Measurements from ENCODE around the gene MCF2L.
"Not testable (repeated sequence)": the region's sequence is repeated elsewhere in the genome, so short reads cannot be mapped to it uniquely, and the experiment has no call there.

Gene MCF2L

DNA sequence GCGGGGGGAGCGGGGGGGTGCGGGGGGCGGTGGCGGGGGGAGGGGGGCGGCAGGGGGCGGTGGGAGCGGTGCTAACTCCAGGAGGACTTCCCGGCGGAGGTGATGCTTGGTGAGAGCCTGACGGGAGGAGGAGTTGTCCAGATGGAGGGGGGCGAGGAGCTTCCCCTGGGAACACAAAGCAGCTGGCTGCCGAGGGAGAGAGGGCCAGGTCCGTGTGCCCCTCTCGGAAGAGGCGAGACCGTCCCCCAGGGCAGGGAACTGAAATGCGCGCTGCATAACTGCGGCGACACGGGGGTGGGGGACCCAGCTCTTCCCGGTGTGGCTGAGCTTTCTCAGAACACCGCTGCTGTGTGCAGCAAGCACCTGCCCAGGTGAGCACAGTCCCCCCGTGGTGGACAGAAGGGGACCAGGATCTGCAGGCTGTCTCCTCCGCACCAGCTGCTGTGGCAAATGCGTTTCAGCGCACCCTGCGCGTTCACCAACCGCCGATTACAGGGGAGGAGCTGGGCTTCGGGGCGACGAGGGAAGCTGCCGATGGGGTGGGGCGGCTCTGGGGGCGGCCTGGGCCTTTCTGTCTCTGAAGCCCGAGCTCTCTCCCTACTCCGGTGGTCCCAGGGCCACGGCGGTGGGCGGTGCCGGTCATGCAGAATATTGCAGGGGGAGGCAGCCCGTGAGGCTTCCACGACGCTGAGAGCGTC, 81.9 kb downstream of the MCF2L start:
- no peak for DNase-seq

DNA sequence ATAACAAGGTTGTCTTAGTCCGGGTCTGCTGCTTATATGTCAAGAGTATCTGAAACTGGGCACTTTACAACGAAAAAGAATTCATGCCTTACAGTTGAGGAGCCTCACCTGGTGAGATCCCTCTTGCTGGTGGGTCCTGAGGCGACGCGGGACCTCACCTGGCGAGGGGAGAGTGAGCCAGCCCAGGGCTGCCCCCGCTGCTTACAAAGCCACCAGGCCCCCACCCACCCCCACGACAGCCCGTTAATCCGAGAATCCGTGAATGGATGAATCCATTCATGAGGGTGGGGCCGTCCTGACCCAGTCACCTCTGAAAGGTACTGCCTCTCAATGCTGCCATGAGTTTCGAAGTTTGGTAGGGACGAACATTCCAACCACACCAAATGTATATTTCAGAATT, 82.6 kb downstream of the MCF2L start:
- DNase-seq, result no peak

DNA sequence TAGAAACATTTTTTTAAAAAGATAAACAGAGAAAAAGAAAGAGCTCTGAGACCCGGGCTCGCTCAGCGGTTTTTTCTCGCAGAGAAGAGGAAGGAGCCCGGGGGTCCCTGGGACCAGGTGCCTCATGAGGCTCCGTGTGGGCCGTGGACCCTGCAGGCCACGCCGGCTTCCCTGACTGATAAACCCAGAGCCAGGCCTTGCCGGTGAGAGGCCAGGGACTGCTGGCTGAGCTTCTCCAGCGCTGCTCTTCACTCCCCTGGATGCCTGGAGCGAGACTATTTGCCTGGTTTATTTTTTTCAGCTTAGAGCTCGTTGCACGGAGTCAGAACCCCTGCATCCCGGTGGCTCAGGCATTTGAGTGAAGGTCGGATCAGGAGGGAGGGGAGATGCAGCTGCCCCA, 83.2 kb downstream of the MCF2L start:
- no peak for DNase-seq

DNA sequence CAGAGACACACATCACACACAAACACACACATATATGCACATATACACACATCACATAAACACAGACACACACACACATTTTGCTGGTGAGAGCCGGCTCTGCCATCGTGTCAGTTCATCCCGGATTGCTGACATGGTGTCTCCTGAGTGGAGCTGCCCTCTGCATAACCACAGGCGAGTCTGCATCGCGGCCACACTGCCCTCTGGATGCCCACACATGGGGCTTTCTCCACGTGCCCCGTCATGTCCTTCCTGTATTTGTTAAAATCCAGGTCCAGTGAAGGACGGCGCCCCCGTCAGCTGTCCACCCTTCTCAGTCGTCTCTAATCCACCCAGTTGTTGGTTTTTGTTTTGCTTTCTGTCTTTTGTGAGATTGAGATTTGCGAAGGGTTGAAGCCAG, 84.0 kb downstream of the MCF2L start:
- DNase-seq, result no peak

DNA sequence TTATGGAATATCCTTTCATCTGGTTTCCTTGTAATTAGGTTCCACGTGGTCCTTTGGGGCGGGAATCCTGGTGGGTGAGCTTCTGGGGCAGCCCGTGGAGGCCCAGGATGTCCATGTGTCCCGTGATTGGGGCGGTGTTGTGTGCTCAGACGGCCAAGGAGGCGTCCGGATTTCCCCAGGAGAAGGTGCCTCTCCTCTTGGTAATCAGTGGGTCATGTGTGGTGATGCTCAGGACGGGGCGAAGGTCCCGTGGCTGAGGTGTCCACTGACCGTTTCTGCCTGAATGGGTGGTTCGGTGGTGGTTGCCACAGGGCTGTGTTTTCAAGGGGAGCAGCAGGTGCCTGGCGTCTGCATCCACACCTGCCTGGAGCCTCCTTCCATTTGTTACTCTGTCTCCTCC, 84.4 kb downstream of the MCF2L start:
- no peak for DNase-seq

- DNase-seq, result no peak
These were observed 85.0 kb downstream of the MCF2L start for GRCh38 chr13:113053801-113054604.

- no peak for DNase-seq
These were observed 88.1 kb downstream of the MCF2L start for GRCh38 chr13:113057084-113057483.

DNA sequence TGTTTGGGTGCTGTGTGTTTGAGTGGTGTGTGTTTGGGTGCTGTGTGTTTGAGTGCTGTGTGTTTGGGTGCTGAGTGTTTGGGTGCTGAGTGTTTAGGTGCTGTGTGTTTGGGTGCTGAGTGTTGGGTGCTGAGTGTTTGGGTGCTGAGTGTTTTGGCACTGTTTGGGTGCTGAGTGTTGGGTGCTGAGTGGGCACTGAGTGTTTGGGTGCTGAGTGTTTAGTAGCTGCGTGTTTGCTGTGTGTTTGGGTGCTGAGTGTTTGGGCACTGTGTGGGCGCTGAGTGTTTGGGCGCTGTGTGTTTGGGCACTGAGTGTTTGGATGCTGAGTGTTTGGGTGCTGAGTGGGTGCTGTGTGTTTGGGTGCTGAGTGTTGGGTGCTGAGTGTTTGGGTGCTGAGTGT, 88.5 kb downstream of the MCF2L start:
- DNase-seq, result not testable (repeated sequence)

- no peak for DNase-seq
These were observed 89.3 kb downstream of the MCF2L start for GRCh38 chr13:113058129-113058987.

DNA sequence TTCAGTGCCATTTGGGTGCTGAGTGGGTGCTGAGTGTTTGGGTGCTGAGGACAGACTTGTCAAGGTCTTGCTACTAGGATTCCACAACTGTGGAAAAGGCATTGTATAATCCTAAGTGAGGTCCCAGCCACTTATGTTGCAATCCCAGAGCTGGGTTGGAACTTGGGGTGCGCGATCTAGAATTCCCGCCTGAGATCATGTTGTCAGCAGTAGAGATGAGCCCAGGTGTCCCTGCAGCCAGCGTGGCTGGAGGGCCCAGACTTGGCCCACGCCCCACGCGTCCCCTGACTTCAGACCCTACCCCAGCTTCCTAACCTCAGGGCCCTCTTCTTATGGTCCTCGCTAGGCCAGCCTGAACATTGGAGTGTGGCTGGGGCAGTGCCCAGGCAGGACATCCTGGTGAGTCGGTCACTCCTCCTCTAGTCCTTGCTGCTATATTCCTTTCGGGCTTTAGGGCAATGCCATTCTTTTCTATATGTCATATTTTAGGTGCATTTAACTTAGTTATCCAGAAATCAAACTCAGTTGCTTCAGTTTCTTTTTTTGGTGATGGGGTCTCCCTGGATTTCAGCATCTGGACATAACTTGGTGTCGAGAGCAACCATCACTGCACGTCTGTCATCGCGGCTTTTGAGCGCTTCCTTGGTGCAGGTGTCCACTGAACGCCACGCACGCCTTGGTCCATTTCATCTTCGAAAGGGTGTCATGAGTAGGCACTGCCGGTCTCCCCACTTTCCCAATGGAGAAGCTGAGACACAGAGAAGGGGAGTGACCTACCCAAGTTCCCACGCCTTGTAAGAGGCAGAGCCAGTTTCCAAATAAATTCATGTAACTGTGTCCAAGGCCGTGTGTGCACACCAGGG, 90.2 kb downstream of the MCF2L start:
- DNase-seq, result no peak

DNA sequence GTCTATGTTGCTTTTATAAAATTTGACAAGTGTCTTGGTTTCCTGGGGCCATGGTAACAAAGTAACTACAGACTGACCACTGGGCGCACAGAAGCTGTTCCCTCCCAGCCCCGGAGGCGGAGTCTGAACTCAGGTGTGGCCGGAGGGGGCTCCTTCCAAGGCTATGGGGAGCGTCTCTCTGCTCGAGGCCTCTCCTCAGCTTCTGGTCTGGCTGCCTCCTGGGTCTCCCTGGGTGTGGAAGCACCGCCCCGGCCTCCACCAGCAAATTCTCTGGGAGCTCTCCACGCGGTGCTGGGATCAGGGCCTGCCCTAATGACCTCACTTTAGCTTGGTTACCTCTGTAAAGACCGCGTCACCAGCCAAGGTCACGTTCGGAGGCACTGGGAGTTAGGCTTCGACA, 90.9 kb downstream of the MCF2L start:
- DNase-seq, result no peak

GRCh38 chr13:113060557-113061270, 91.7 kb downstream of the MCF2L start:
- no peak for DNase-seq

- DNase-seq, result no peak
These were observed 92.2 kb downstream of the MCF2L start for GRCh38 chr13:113061271-113061625.

DNA sequence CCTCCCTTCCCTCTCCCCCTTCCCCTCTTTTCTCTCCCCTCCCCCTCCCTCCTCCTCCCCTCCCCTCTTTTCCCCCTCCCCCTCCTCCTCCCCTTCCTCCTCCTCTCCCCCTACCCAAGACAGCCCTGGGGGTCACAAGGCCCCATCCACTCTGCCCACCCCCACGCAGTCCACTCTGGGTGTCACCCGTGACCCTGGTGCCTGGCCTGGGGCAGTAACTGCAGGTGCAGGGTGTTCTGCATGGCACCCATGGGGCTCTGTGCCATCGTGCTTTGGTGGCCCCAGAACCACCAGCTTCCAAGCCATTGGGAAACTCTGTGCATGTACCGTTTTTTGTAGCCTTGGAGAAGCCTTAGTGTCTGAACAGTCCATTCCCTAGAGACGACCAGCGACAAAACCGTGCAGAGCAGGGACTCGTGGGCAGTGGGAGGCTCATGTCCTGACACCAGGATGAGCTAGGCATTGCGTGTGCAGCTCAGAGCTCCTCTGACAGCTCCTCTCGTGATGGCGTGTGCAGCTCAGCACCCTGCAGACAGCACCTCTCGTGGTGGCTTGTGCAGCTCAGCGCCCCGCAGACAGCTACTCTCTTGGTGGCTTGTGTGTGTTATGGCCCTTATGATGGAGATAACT, 92.9 kb downstream of the MCF2L start:
- DNase-seq, result no peak

DNA sequence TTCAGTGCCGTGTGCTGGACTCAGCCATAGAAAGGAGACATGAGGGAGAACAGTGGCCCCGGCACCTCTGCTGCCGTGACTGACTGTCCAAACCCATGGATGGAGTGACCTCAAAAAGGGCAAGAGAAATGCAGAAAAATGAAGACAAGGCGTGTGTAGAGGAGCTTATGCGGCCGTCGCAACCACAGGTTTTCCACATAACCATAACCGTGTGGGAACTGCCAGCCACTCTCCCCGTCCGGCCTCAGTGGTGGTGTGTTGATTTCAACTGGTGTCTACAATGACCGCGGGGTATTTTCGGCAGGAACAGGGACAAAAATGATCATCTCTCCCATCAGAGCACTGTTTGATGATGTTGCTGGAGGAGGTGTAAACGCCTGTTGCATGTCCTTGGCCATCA, 93.7 kb downstream of the MCF2L start:
- DNase-seq, result no peak

GRCh38 chr13:113063091-113063491, 94.1 kb downstream of the MCF2L start:
- DNase-seq, result no peak

DNA sequence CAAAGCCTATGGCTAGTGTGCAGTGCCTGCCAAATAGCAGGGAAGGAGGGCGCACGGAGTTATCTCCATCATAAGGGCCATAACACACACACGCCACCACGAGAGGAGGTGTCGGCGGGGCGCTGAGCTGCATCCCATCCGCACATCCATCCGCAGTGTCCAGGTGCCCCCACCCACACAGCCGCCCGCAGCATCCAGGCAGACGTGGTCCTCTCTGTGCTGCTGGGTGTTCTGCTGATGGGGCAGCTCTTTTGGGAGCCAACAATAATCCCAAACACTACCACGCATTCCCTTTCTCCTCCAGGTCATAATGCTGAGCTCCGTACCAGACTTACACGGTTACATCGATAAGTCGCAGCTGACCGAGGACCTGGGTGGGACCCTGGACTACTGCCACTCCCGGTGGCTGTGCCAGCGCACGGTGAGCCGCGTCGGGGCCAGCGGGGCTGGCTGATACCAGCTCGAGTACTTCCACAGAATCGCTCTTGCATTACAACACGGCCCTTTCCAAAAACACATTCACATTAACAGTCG, 95.1 kb downstream of the MCF2L start:
- DNase-seq, result no peak

GRCh38 chr13:113064534-113065405, 95.8 kb downstream of the MCF2L start:
- DNase-seq, result no peak

DNA sequence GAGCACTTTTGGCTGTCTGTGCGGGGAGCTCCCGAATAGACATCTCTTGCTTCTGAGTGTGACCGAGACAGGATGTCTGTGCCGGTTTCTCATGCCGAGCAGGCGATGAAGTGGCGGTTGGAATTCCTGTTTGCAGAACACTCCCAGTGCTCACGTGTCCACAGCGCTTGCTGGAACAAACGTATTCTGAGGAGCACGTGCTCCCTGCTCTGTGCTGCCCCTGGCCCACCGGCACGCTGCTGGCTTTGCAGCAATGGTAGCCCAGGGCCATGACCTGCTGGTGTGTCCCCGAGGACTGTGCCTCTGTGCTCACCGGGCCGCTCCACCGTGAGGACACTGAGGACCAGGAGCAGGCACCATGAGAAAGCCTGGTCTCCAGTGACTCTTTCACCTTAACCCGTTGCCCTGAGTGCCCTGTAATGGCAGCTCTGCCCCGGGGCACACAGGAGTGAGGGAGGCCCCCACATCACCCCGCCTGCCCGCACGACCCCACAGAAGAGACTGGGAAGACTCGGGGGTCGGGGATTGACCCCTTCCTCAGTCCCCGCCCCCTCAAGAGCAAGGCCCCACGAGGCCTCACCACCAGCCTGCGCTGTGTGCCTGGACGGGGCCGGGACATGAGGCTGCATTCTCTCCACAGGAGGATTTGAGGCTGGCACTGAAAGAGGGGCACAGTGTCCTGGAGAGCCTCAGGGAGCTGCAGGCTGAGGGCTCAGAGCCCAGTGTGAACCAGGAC, 96.6 kb downstream of the MCF2L start:
- DNase-seq, result no peak

DNA sequence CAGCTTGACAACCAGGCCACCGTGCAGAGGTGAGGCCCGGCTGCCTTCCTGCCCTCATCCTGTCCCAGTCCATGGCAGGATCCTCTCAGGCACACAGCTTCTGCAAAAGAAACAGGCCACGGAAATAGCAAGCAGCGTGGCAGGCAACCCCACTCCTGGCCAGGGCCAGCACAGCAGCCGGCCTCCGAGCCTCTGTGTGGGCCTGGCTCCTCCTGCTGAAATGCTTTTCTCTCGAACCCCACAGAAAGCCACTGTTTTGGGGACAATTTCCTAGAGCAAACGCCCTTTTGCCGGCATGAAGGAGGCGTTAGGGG, 97.1 kb downstream of the MCF2L start:
- DNase-seq, result no peak

Data from CD4-positive, alpha-beta T cell treated with Interleukin-17A for 4 hours (primary cell).